Measurements from ENCODE around the gene PTRHD1. TPM values are rescaled to one million over a fixed set of nuclear protein-coding genes. Genes with fewer than 3 reads are reported as not detected.

The PTRHD1 gene
- total RNA-seq, 4 donors from 2014 or later = 22.9 to 53.3 (median 31.6) TPM

- 91% methylated on average over 5 of the region's 5 CpGs for WGBS
- no peak for DNase-seq (ENCODE audit: low spot score in 2 of 2)
- H3K27me3 ChIP-seq = no peaks in the 10 kb centered on the region
- no peaks in the 10 kb centered on the region for H3K4me1 ChIP-seq
- peaks cover 48% of the 10 kb centered on the region for H3K36me3 ChIP-seq
- no peak overlapping the region for H3K27ac ChIP-seq
- TF ChIP-seq POLR2A (IDR thresholded peaks at IDR 0.05) (no peak), POLR2AphosphoS5 (IDR thresholded peaks at IDR 0.05) (no peak), CTCF (IDR thresholded peaks at IDR 0.05) (no peak)
- H3K4me3 ChIP-seq = no peak overlapping the region
- H3K9me3 ChIP-seq = no peaks in the 10 kb centered on the region
Observed at GRCh38 chr2:24761866-24762265, 31.3 kb downstream of the PTRHD1 start.

GRCh38 chr2:24756789-24757188 is 36.4 kb downstream of the PTRHD1 start:
- H3K36me3 ChIP-seq = peaks cover 64% of the 10 kb centered on the region
- no peaks in the 10 kb centered on the region for H3K4me1 ChIP-seq
- no peaks in the 10 kb centered on the region for H3K9me3 ChIP-seq
- TF ChIP-seq CTCF (IDR thresholded peaks at IDR 0.05) = no peak
- no peak for TF ChIP-seq POLR2AphosphoS5 (IDR thresholded peaks at IDR 0.05)
- TF ChIP-seq POLR2A (IDR thresholded peaks at IDR 0.05) = no peak
- TF ChIP-seq EP300 (IDR thresholded peaks at IDR 0.05) = no peak
- WGBS = 95% methylated on average over 1 of the region's 1 CpG
- no peak overlapping the region for H3K4me3 ChIP-seq
- no peak for DNase-seq (ENCODE audit: low spot score in 2 of 2)
- no peak overlapping the region for H3K27ac ChIP-seq
- no peaks in the 10 kb centered on the region for H3K27me3 ChIP-seq

GRCh38 chr2:24754985-24755705 is 38.0 kb downstream of the PTRHD1 start:
- 86% methylated on average over 3 of the region's 3 CpGs for WGBS
- H3K9me3 ChIP-seq = no peaks in the 10 kb centered on the region
- no peak for TF ChIP-seq POLR2AphosphoS5 (IDR thresholded peaks at IDR 0.05)
- no peak for TF ChIP-seq POLR2A (IDR thresholded peaks at IDR 0.05)
- TF ChIP-seq EP300 (IDR thresholded peaks at IDR 0.05) = no peak
- no peak for TF ChIP-seq CTCF (IDR thresholded peaks at IDR 0.05)
- no peak for DNase-seq (ENCODE audit: low spot score in 2 of 2)
- H3K27me3 ChIP-seq = no peaks in the 10 kb centered on the region
- H3K4me3 ChIP-seq = no peak overlapping the region
- H3K4me1 ChIP-seq = no peaks in the 10 kb centered on the region
- H3K36me3 ChIP-seq = peaks cover 64% of the 10 kb centered on the region
- H3K27ac ChIP-seq = no peak overlapping the region

GRCh38 chr2:24749069-24749691 is 44.0 kb downstream of the PTRHD1 start:
- WGBS = 94% methylated on average over 7 of the region's 7 CpGs
- TF ChIP-seq POLR2A (IDR thresholded peaks at IDR 0.05) (no peak), CTCF (IDR thresholded peaks at IDR 0.05) (no peak), EP300 (IDR thresholded peaks at IDR 0.05) (no peak), POLR2AphosphoS5 (IDR thresholded peaks at IDR 0.05) (no peak)
- DNase-seq (ENCODE audit: low spot score in 2 of 2) = no peak
- Histone ChIP-seq H3K36me3 (peaks cover 39% of the 10 kb centered on the region), H3K4me1 (no peaks in the 10 kb centered on the region), H3K4me3 (no peak overlapping the region), H3K27ac (no peak overlapping the region), H3K9me3 (no peaks in the 10 kb centered on the region), H3K27me3 (no peaks in the 10 kb centered on the region)

- no peaks in the 10 kb centered on the region for H3K27me3 ChIP-seq
- H3K4me3 ChIP-seq = no peak overlapping the region
- 92% methylated on average over 3 of the region's 3 CpGs for WGBS
- no peaks in the 10 kb centered on the region for H3K9me3 ChIP-seq
- H3K4me1 ChIP-seq = peaks cover 10% of the 10 kb centered on the region
- H3K27ac ChIP-seq = no peak overlapping the region
- H3K36me3 ChIP-seq = peaks cover 31% of the 10 kb centered on the region
- DNase-seq (ENCODE audit: low spot score in 2 of 2) = no peak
- TF ChIP-seq POLR2A (IDR thresholded peaks at IDR 0.05) = no peak
- TF ChIP-seq EP300 (IDR thresholded peaks at IDR 0.05) = no peak
- TF ChIP-seq POLR2AphosphoS5 (IDR thresholded peaks at IDR 0.05) = no peak
- no peak for TF ChIP-seq CTCF (IDR thresholded peaks at IDR 0.05)
Observed at GRCh38 chr2:24747299-24747698, 45.9 kb downstream of the PTRHD1 start.
